SK-N-SH (cell line): ENCODE data around the gene MS4A8.

Experiments used
- GABPA ChIP-seq: IDR thresholded peaks from 2 replicates; pipeline ENCODE4 v1.4.0; 2012; ENCODE audit warnings: low read depth, mild to moderate bottlenecking
- MEF2A ChIP-seq: IDR thresholded peaks from 2 replicates; pipeline ENCODE4 v1.4.0; 2012; ENCODE audit warnings: low read depth, borderline replicate concordance
- RAD21 ChIP-seq: IDR thresholded peaks from 2 replicates; pipeline ENCODE4 v1.6.1; 2012; ENCODE audit warnings: mild to moderate bottlenecking, low read length
- ZBTB33 ChIP-seq: IDR thresholded peaks from 2 replicates; pipeline ENCODE4 v1.4.0; 2012; ENCODE audit warnings: low read depth, borderline replicate concordance

DNA sequence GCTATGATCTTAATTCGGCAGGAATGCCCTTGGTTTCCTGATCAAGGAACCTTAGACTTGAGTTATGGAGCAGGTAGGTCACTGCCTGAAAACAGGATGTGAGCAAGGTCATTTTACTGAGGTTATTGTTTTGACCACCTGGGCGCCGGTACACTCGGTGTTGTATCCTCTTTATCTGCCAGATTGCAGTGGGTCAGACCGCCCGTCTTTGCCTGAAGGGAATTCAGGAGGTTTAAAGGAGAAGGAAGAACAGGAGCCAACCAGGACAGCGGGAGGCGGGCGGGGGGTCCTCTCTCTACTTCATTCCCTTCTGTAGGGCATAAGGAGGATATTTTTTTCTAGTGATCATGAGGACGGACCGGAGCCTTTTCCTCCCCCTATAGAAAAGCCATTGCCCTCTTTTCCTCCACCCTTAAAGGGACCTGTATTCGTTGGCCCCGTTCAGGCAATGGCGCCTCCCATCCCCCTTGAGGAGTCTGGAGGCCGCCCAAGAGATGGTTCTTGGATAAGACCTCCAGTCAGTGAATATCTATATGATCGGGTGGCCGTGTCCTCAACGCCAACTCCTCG lies 57.9 kb downstream of the MS4A8 start:
- TF ChIP-seq GABPA (no peak), RAD21 (no peak), ZBTB33 (no peak), MEF2A (no peak)
